ENCODE results near the gene OR5AC2.

- no peak for TF ChIP-seq CTCF (IDR thresholded peaks at IDR 0.05; ENCODE audit: low read depth, low read length)
- no peak for TF ChIP-seq EZH2phosphoT487 (IDR thresholded peaks at IDR 0.05; ENCODE audit: low read depth)
Measured at GRCh38 chr3:98057631-98058030, 29.3 kb upstream of the OR5AC2 start.
